Dermis lymphatic vessel endothelial cell (primary cell): ENCODE data around the gene IGSF1. TPM values are rescaled to one million over a fixed set of nuclear protein-coding genes. Genes with fewer than 3 reads are reported as not detected.

Source experiments
- total RNA-seq: library from RNA; depleted of rRNA; stranded (reverse); fragments of >200 nt; gene quantifications from 2 replicates; pipeline ENCODE4 v1.2.1, GENCODE V29; 2014

Gene IGSF1
- under 0.01 TPM in 1 of 2 replicates, not detected in the other for total RNA-seq

GRCh38 chrX:131288738-131289511 lies at the start of gene IGSF1:
Gene IGSF1 (minus strand): TSS chrX:131289306. CDS start chrX:131286674, 2,632 bp downstream.

Other genes starting within 250 kb of the IGSF1 start
- not detected in 2 replicates for gene ARHGAP36, start 231.0 kb downstream of the IGSF1 start, total RNA-seq